H1 (cell line): Measurements from ENCODE around the gene TFAP2C. TPM values are rescaled to one million over a fixed set of nuclear protein-coding genes. Genes with fewer than 3 reads are reported as not detected.

ENCODE experiments used
- CTCF ChIA-PET: fragments of 300-600 bp; sonication (Branson Sonifier 250); formaldehyde crosslinking; loops from one replicate; lab custom pipeline; 2021; ENCODE audit not compliant: partially characterized antibody; lab: Charles Lee
- POLR2A ChIA-PET: fragments of 300-600 bp; sonication (Branson Sonifier 250); formaldehyde crosslinking; loops from one replicate; lab custom pipeline; 2021; ENCODE audit warnings: inconsistent platforms; ENCODE audit not compliant: partially characterized antibody; lab: Charles Lee
- DNase-seq, 2 experiments: peaks; one replicate each; pipeline versions ENCODE4 v3.0.0 to v3.0.0-alpha.2; 2010 to 2022; ENCODE audit warnings: low spot score in 2 of 2, low read depth in 1 of 2, mixed read lengths in 1 of 2
- FAIRE-seq: peaks from 2 replicates; lab custom pipeline; 2011; peaks lifted over from hg19 to GRCh38; lab: Jason Lieb, UNC
- H2AFZ ChIP-seq: 2 replicates; pipeline ENCODE4 v1.8.1; 2012; ENCODE audit warnings: low read length, inconsistent platforms
- H2AK5ac ChIP-seq: 2 replicates; pipeline ENCODE4 v1.6.1; 2013; ENCODE audit warnings: low read depth, low read length
- H2BK120ac ChIP-seq: replicated peaks from 2 replicates; pipeline ENCODE3; 2013; ENCODE audit warnings: low read depth, low read length, inconsistent platforms
- H2BK12ac ChIP-seq: 2 replicates; pipeline ENCODE4 v1.6.1; 2013; ENCODE audit warnings: low read depth, low read length
- H2BK15ac ChIP-seq: 2 replicates; pipeline ENCODE4 v1.6.1; 2013; ENCODE audit warnings: low read length
- H2BK20ac ChIP-seq: 2 replicates; pipeline ENCODE4 v1.6.1; 2013; ENCODE audit warnings: low read length
- H2BK5ac ChIP-seq: 2 replicates; pipeline ENCODE4 v1.6.1; 2013; ENCODE audit warnings: low read depth, low read length
- H3K14ac ChIP-seq: 2 replicates; pipeline ENCODE4 v1.6.1; 2013; ENCODE audit warnings: inconsistent platforms; ENCODE audit not compliant: insufficient read length
- H3K18ac ChIP-seq: 2 replicates; pipeline ENCODE4 v1.6.1; 2013; ENCODE audit warnings: low read length; ENCODE audit errors: extremely low read depth
- H3K23ac ChIP-seq: 2 replicates; pipeline ENCODE4 v1.6.1; 2013; ENCODE audit warnings: inconsistent platforms; ENCODE audit not compliant: insufficient read length
- H3K23me2 ChIP-seq: 2 replicates; pipeline ENCODE4 v1.6.1; 2013; ENCODE audit warnings: low read depth, low read length
- H3K27ac ChIP-seq: 2 replicates; pipeline ENCODE4 v1.6.1; 2011; ENCODE audit warnings: low read depth, low read length, inconsistent platforms
- H3K27me3 ChIP-seq, 4 experiments: replicated peaks in 1 of 4; 1 replicate in 1 of 4; 2 replicates in 3 of 4; pipeline versions ENCODE4 v1.6.1 to v1.8.1; 2011 to 2013; ENCODE audit warnings: low read length in 3 of 4, mild to moderate bottlenecking in 3 of 4, inconsistent platforms in 2 of 4, mixed read lengths in 2 of 4, moderate library complexity in 1 of 4; ENCODE audit not compliant: control insufficient read depth in 3 of 4, insufficient read depth in 3 of 4; ENCODE audit errors: extremely low read depth in 1 of 4
- H3K36me3 ChIP-seq, 4 experiments: 2 replicates each; pipeline versions ENCODE4 v1.6.1 to v1.8.1; 2011 to 2013; ENCODE audit warnings: mild to moderate bottlenecking in 4 of 4, low read length in 3 of 4, moderate library complexity in 2 of 4, control low read depth in 1 of 4, inconsistent platforms in 1 of 4; ENCODE audit not compliant: insufficient read depth in 4 of 4, control insufficient read depth in 2 of 4
- H3K4ac ChIP-seq: replicated peaks from 2 replicates; pipeline ENCODE3; 2013; ENCODE audit warnings: low read length, low read depth, mixed read lengths, inconsistent platforms; ENCODE audit not compliant: insufficient read length
- H3K4me1 ChIP-seq, 4 experiments: replicated peaks in 1 of 4; 1 replicate in 1 of 4; 2 replicates in 3 of 4; pipeline versions ENCODE4 v1.6.1 to v1.8.1; 2011 to 2013; ENCODE audit warnings: low read length in 3 of 4, inconsistent platforms in 2 of 4, mixed read lengths in 1 of 4; ENCODE audit not compliant: insufficient read depth in 4 of 4, control insufficient read depth in 3 of 4
- H3K4me2 ChIP-seq, 2 experiments: 2 replicates each; pipeline versions ENCODE4 v1.6.1 to v1.8.1; 2011 to 2013; ENCODE audit warnings: low read depth in 2 of 2, low read length in 2 of 2, control low read depth in 1 of 2, inconsistent platforms in 1 of 2, mild to moderate bottlenecking in 1 of 2; ENCODE audit not compliant: insufficient read depth in 1 of 2
- H3K4me3 ChIP-seq, 4 experiments: fragments of 200-600, 300-600 bp in 1 of 4; sonication (generic), shearing (Covaris generic), sonication (Bioruptor Twin) in 1 of 4; 2 replicates each; pipeline versions ENCODE4 v1.5.1 to v1.8.1; 2011 to 2016; ENCODE audit warnings: low read length in 4 of 4, low read depth in 3 of 4, control low read depth in 2 of 4, inconsistent platforms in 2 of 4, mild to moderate bottlenecking in 2 of 4, mixed read lengths in 1 of 4, moderate library complexity in 1 of 4; ENCODE audit not compliant: insufficient read depth in 2 of 4; ENCODE audit errors: extremely low read depth in 1 of 4
- H3K56ac ChIP-seq: replicated peaks from 2 replicates; pipeline ENCODE3; 2013; ENCODE audit warnings: low read depth, mild to moderate bottlenecking, mixed read lengths, low read length, inconsistent platforms; ENCODE audit not compliant: insufficient read length
- H3K79me1 ChIP-seq: 2 replicates; pipeline ENCODE4 v1.6.1; 2013; ENCODE audit warnings: low read depth, low read length, control low read depth
- H3K79me2 ChIP-seq, 2 experiments: 2 replicates each; pipeline versions ENCODE4 v1.6.1 to v1.8.1; 2012 to 2013; ENCODE audit warnings: low read length in 2 of 2, mild to moderate bottlenecking in 2 of 2, inconsistent platforms in 1 of 2; ENCODE audit not compliant: insufficient read depth in 2 of 2, control insufficient read depth in 1 of 2
- H3K9ac ChIP-seq, 4 experiments: replicated peaks in 1 of 4; 1 replicate in 1 of 4; 2 replicates in 3 of 4; pipeline versions ENCODE4 v1.6.1 to v1.8.1; 2011 to 2013; ENCODE audit warnings: low read depth in 3 of 4, low read length in 3 of 4, control low read depth in 2 of 4, mild to moderate bottlenecking in 2 of 4, moderate library complexity in 2 of 4, inconsistent platforms in 1 of 4; ENCODE audit errors: extremely low read depth in 1 of 4
- H3K9me3 ChIP-seq, 2 experiments: 2 replicates each; pipeline versions ENCODE4 v1.6.1 to v1.8.1; 2012 to 2013; ENCODE audit warnings: mild to moderate bottlenecking in 2 of 2, moderate library complexity in 2 of 2, control low read depth in 1 of 2, inconsistent platforms in 1 of 2, low read depth in 1 of 2, low read length in 1 of 2, mixed read lengths in 1 of 2; ENCODE audit not compliant: insufficient read depth in 2 of 2
- H4K20me1 ChIP-seq, 2 experiments: replicated peaks in 1 of 2; 2 replicates each; pipeline versions ENCODE3 to v1.8.1; 2011 to 2013; ENCODE audit warnings: inconsistent platforms in 2 of 2, low read length in 2 of 2, mild to moderate bottlenecking in 1 of 2; ENCODE audit not compliant: insufficient read depth in 2 of 2, control insufficient read depth in 1 of 2
- H4K5ac ChIP-seq: 2 replicates; pipeline ENCODE4 v1.6.1; 2013; ENCODE audit warnings: low read length, low read depth, mixed read lengths, inconsistent platforms; ENCODE audit not compliant: insufficient read length
- H4K8ac ChIP-seq: 2 replicates; pipeline ENCODE4 v1.8.0; 2013; ENCODE audit warnings: mild to moderate bottlenecking, moderate library complexity, low read length, inconsistent platforms; ENCODE audit not compliant: insufficient read depth; ENCODE audit errors: extremely low read depth
- H4K91ac ChIP-seq: replicated peaks from 2 replicates; pipeline ENCODE3; 2013; ENCODE audit warnings: low read length, mixed read lengths, inconsistent platforms; ENCODE audit not compliant: insufficient read length
- ASH2L ChIP-seq: fragments of 200-600, 300-600 bp; sonication (generic); IDR thresholded peaks from one replicate; pipeline ENCODE4 v1.7.1; 2017; ENCODE audit warnings: low read length
- HDAC6 ChIP-seq: IDR thresholded peaks from one replicate; pipeline ENCODE4 v1.7.1; 2012; ENCODE audit warnings: low read depth, mild to moderate bottlenecking, inconsistent platforms, low read length, moderate library complexity
- JUN ChIP-seq: IDR thresholded peaks from 2 replicates; pipeline ENCODE4 v1.6.1; 2011; ENCODE audit warnings: low read depth, mild to moderate bottlenecking, improper control_type of control experiment, low read length
- KDM4A ChIP-seq: IDR thresholded peaks from one replicate; pipeline ENCODE4 v1.7.1; 2012; ENCODE audit warnings: low read depth, mild to moderate bottlenecking, moderate library complexity, low read length, inconsistent platforms; ENCODE audit not compliant: severe bottlenecking
- RAD21 ChIP-seq, 2 experiments: IDR thresholded peaks in 1 of 2; conservative IDR thresholded peaks in 1 of 2; 2 replicates each; pipeline ENCODE4 v1.6.1; 2011; ENCODE audit warnings: low read depth in 2 of 2, low read length in 2 of 2, improper control_type of control experiment in 1 of 2, inconsistent platforms in 1 of 2, mild to moderate bottlenecking in 1 of 2, moderate library complexity in 1 of 2
- SIX5 ChIP-seq: IDR thresholded peaks from 2 replicates; pipeline ENCODE4 v1.6.1; 2011; ENCODE audit warnings: mild to moderate bottlenecking, low read depth, low read length
- SRF ChIP-seq: IDR thresholded peaks from 2 replicates; pipeline ENCODE4 v1.6.1; 2011; ENCODE audit warnings: mild to moderate bottlenecking, low read depth, low read length, moderate library complexity
- TBP ChIP-seq: IDR thresholded peaks from 2 replicates; pipeline ENCODE4 v1.6.1; 2011; ENCODE audit warnings: low read depth, low read length, improper control_type of control experiment
- WGBS, 2 experiments: shearing (Covaris generic) in 1 of 2; methylation state at CpG; one replicate each; pipeline versions ENCODE4 v1.1.6 to v1.1.7; 2013 to 2015; ENCODE audit warnings: low lambda C conversion rate in 2 of 2, mixed read lengths in 2 of 2, inconsistent platforms in 1 of 2, low coverage in 1 of 2, missing lambda C conversion rate in 1 of 2; ENCODE audit not compliant: insufficient replicate concordance in 2 of 2, insufficient coverage in 1 of 2, insufficient read length in 1 of 2; ENCODE audit errors: extremely low coverage in 1 of 2, missing lambda C conversion rate in 1 of 2; 5-methylcytosine and 5-hydroxymethylcytosine counted together
- polyA plus RNA-seq, 7 experiments: library from polyadenylated mRNA; depleted of rRNA in 3 of 7; stranded (reverse) in 5 of 7; unstranded in 2 of 7; fragments of >200 nt in 5 of 7; fragments of 200-250 nt in 2 of 7; gene quantifications; 1 replicate in 5 of 7; 2 replicates in 1 of 7; 4 replicates in 1 of 7; pipeline versions ENCODE4 v1.2.1 to v1.2.3, GENCODE V29; 2011 to 2013; ENCODE audit warnings: missing spikeins in 2 of 7, mixed read lengths in 2 of 7
- total RNA-seq: library from RNA; stranded (reverse); fragmentation: NEBNext Ultra II Directional; extraction: Animal tissue kit (Norgen Biotek cat#: 25700); gene quantifications from 2 replicates; pipeline ENCODE4 v1.2.1, GENCODE V29; 2021
- TF ChIP-seq, protein P1 (sequence below): IDR thresholded peaks from 2 replicates; pipeline ENCODE4 v1.6.1; 2011; ENCODE audit warnings: low read depth, mild to moderate bottlenecking, low read length; ENCODE audit not compliant: insufficient read depth

Gene TFAP2C
- total and polyA plus RNA-seq, 2 of the 8 experiments (the other 6 are each of a cell fraction or from before 2014, with no cell fraction given) = 1.7 to 5.8 TPM

DNA sequence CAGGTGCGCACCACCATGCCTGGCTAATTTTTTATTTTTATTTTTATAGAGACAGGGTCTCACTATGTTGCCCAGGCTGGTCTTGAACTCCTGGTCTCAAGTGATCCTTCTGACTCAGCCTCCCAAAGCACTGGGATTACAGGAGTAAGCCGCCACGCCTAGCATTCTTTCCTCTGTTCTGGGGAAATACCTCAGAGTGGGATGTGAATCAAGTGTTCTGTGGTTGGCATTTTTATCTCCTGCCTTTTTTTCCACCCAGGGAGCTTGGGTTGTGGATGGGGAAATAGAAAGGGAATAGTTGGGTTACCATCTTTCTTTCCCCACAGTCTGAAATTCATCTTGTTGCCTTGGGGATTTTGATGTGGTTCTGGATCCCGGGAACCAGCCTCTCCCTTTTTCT lies 24.1 kb downstream of the TFAP2C start:
- DNase-seq = no peak
- Histone ChIP-seq H3K18ac (no peak overlapping the region), H4K5ac (no peak overlapping the region), H2BK12ac (no peak overlapping the region), H4K91ac (no peak overlapping the region), H3K79me1 (no peaks in the 10 kb centered on the region), H3K4me3 (no peak overlapping the region), H2AFZ (no peak overlapping the region), H3K14ac (no peak overlapping the region), H3K36me3 (no peaks in the 10 kb centered on the region), H3K9me3 (no peaks in the 10 kb centered on the region), H3K79me2 (no peaks in the 10 kb centered on the region), H3K4ac (no peak overlapping the region), H2BK20ac (no peak overlapping the region), H4K8ac (no peak overlapping the region), H3K23me2 (no peaks in the 10 kb centered on the region), H2BK15ac (no peak overlapping the region), H3K4me2 (no peak overlapping the region), H2BK5ac (no peak overlapping the region), H3K27ac (no peak overlapping the region), H2BK120ac (no peak overlapping the region), H2AK5ac (no peak overlapping the region), H3K56ac (no peak overlapping the region), H3K4me1 (no peaks in the 10 kb centered on the region), H3K27me3 (no peaks in the 10 kb centered on the region; a peak in 1 of 7 replicates), H4K20me1 (no peaks in the 10 kb centered on the region), H3K23ac (no peak overlapping the region), H3K9ac (no peak overlapping the region)
- FAIRE-seq = no peak
- CTCF ChIA-PET = interaction anchor here (0.7 to 0.9 kb wide), 2 partner anchors 23 to 82 kb away, joined by 3 read pairs; no protein-coding TSS in a partner anchor
- 97% methylated on average over 4 of the region's 4 CpGs; no CpG with 5 or more reads in 1 of the 2 experiments for WGBS, 2 experiments
- TF ChIP-seq SIX5 = no peak
- no peak for TF ChIP-seq SRF
- TF ChIP-seq TBP = no peak
- TF ChIP-seq RAD21 (IDR thresholded peaks at IDR 0.05 in 1 of 2, conservative IDR thresholded peaks at IDR 0.05 in 1 of 2; ENCODE audit: low read depth in 2 of 2, low read length in 2 of 2) = no peak
- TF ChIP-seq, protein P1, sequence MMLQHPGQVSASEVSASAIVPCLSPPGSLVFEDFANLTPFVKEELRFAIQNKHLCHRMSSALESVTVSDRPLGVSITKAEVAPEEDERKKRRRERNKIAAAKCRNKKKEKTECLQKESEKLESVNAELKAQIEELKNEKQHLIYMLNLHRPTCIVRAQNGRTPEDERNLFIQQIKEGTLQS = no peak
- no peak for TF ChIP-seq KDM4A
- no peak for TF ChIP-seq HDAC6
- no peak for TF ChIP-seq JUN
- no peak for TF ChIP-seq ASH2L
- POLR2A ChIA-PET = no interaction called here
